ENCODE results near the gene RNF169.

Gene RNF169

DNA sequence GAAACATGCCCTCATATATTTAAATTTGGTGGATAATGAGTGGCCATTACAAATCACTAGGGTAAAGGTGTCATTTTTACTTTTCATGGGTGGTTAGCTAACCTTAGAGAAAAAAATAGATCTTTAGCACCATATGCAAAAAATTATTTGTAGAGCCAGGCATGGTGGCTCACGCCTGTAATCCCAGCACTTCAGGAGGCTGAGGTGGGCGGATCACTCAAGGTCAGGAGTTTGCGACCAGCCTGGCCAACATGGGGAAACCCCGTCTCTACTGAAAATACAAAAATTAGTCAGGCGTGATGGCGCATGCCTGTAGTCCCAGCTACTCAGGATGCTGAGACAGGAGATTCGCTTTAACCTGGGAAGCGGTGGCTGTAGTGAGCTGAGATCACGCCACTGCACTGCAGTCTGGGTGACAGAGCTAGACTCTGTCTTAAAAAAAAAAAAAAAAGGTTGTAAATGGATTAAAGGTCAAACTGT, 19.6 kb downstream of the RNF169 start:
- DNase-seq (ENCODE audit: low spot score): peak; percentile 47

DNA sequence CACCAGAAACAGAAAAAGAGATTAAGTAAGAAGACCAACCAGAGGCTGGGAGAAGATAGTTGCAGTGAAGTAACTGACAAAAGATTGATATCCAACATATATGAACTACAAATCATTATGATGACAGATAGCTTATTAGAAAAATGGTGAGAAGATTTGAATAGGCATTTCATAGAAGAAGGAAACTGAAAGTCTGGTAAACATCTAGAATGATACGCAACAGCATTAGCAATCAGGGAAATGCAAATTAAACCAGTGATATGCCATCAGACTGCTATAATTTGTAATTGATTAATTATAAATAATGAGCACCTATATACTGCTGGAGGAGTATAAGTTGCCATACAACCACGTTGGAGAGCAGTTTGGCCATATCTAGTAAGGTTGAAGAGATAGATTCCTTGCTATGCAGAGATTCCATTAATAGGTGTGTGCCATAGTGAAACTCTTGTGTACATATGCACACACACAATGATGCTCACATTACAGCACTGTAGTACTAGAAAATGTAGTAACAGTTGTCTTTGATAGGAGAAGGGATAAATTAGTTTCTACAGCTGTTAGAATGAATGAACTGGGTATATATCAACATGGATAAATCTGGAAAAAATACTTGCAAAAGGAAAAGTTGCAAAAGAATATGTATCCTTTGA, 20.5 kb downstream of the RNF169 start:
- no peak for DNase-seq (ENCODE audit: low spot score)

DNA sequence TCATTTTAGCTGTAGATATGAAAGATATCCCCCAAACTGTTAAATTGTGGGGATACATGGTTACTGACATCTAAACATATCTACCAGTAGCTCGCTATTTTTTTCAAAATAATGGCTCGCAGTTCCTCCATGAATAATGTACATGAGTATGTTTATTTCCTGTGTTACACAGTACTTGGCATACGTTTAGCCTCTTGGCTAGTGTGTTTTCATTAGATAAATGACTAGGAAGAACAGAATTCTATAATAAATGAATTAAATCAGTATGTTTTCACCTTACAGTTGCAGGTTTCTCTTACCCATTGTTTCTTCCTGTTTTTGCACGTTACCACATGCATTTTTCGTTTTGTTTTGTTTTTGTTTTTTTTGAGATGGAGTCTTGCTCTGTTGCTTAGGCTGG, 21.8 kb downstream of the RNF169 start:
- no peak for DNase-seq (ENCODE audit: low spot score)

DNA sequence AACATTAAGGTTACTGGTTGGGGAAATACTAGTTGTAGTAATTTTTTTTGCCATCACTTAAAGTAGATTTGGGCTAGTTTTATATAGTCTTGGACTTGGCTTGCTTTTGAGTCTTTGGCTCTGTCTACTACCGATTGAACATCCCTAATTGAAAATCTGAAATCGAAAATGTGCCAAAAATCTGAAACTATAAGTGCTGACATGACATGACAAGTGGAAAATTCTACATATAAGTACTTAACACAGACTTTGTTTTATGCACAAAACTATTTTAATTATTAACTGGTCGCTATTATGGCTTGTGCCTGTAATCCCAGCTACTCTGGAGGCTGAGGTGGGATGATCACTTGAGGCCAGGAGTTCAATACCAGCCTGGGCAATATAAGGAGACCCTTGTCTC, 22.5 kb downstream of the RNF169 start:
- no peak for DNase-seq (ENCODE audit: low spot score)

DNA sequence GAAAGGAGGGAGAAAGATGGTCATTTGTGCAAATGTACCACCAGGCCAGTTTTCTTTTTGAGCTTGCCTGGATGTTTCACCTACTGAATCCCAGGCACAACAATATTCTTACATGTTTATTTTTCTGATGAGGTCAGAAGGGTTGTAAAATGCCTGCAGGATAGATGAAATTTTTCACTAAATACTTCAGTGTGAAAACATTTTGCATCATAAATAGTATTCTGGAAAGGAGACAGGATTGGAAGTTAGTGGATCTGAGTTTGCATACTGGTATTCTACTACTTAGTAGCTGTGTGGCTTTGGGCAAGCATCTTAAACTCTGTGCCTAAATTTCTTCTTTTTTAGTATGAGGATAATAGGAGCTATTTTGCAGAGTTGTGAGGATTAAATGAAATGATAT, 24.8 kb downstream of the RNF169 start:
- no peak for DNase-seq (ENCODE audit: low spot score)

DNA sequence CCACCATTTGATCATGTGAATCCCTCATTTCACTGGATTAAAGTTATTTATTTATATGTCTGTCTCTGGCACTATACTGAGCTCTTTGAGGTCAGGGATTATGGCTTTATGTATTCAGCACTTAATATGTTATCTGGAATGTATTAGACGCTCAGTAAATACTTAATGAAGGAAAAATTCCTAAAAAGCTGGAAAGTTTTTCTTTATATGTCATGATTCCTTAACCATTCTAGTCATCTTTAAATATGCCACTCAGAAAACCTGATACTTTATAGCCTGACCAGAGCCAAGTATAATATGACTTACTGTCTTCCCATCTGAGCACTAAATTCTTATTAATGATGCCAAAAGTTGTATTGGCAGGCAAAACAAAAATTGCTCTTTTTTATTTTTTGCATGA, 27.1 kb downstream of the RNF169 start:
- no peak for DNase-seq (ENCODE audit: low spot score)

DNA sequence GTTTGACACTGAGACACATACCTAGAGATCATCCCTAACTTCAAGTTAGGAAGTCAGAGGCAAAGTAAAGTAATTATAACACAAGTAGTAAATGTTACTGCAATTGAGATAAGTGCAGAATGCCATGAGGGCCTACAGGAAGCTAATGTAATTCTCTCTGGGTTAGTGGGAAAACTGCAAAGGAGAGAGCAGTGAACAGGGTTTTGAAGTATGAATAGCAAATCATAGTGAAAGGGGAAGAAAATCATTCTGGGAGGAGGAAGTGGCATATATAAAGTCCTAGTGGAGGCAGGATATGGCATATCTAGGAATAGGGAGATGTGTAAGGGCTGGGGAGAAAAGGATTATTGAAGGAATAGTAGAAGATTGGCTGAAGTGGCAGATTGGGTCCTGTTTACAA, 27.9 kb downstream of the RNF169 start:
- no peak for DNase-seq (ENCODE audit: low spot score)

DNA sequence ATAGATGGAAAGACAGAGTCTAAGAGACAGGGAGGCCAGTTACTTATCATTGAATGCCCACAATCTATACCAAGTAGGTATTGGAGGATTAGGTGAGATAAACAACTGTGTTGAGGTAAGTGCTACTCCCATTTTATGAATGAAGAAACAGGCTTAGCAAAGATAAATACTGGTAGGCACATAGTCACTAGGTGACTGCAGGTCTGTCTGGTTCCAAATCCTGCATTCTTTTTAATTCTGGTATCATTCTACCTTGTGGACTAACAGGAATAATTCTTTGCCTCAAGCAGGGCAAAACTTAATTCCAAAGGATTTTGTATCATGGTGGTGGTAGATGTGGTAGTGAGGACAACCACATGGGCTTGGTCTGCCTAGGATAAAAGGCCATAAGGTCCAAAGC, 28.4 kb downstream of the RNF169 start:
- DNase-seq (ENCODE audit: low spot score): no peak

DNA sequence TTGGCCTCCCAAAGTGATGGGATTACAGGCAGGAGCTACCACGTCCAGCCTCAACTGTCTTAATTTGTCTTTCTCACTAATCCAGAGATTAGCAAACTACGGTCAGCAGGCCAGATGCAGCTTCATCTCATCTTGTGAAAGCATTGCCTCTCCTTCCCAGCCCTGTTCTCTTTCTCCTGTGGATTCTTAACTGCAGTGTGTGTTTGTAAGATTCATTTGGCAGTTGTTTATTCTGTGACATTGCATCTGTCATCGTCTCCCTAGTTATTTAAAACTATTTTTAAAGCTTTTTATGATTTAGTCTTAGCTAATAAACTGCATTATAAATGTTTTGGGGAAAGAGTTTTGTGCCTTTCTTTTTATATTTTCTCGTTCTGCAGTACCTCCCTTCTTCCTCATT, 29.2 kb downstream of the RNF169 start:
- DNase-seq (ENCODE audit: low spot score): no peak

DNA sequence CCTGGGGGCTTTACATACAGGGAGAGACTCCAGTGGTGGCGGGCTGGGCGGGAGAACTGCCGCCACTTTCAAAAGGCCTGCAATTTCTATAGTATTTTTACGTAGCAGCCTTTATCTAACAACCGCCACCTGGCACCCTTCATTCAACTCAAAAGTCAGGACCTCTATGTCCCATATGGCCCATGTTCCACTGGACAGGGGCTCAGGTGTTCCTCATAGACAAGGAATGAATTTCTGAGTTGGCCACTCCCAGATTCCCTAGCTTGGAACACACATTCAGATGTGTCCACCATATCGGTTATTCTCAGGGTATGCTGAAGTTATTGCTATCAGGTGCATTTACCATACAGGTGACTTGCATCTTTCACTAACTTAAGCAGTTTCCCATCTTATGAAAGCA, 29.9 kb downstream of the RNF169 start:
- no peak for DNase-seq (ENCODE audit: low spot score)

DNA sequence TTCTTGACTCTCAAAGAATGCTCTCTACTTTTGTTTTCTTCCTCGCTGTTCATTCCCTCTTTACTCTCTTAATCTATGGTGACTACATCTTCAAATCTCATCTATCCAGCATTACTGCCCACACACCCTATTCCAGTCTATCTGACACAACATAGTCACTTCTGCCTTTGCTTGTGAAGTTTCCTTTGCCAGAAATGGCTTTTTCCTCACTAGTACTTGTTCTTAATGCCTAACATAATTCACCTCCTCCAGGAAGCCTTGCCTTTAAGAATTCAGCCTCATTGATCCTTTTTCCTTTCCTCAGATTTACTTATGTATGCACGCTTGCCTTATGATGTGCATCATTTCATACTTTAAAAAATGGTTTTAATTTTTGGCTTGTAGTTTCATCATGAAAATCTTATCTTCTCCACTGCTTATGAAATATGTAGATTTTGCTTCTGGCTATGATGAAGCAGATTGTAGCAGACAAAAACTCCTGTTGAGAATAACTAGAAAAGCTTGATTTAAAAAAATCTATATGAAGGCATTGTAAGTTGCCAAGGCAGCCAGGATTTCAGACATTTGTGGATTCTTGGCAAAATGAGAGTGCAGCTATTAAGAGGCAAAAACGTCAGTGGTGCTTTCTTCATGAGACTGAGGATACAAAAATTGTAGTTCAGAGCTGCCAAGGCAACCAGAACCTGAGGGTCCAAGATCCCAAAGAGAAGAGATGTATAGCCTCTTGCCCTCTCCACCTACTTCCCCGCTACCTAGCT, 31.8 kb downstream of the RNF169 start:
- DNase-seq (ENCODE audit: low spot score): no peak

DNA sequence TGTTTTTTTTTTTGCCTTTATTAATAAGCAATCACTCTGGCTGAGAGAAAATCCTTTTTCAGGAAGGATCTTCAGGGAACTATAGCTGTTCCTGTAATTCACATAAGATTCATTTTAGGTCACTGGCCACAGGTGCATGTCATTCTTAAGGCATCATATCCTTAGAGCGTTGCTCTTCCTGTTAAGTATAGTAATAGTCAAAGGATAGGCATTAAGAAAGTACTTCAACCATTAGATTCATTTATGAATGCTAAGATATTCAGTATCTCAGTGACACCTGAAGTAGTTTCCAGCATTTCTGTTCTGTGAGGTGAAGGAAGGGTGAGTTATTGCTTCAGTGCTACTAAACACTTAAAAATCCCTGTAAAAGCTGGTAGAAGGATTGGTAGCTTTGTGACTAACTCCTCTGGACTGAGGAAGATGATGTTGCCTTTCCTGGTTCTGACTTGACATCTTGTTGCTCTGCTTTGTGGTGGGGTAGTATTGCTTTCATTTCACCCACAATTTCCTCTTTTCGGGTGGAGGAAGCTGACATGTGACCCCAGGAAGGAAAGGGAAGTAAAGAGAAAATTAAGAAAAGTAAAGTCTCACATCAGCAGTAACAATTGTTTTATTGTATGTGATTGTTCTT, 34.7 kb downstream of the RNF169 start:
- peak; percentile 77 for DNase-seq (ENCODE audit: low spot score)

DNA sequence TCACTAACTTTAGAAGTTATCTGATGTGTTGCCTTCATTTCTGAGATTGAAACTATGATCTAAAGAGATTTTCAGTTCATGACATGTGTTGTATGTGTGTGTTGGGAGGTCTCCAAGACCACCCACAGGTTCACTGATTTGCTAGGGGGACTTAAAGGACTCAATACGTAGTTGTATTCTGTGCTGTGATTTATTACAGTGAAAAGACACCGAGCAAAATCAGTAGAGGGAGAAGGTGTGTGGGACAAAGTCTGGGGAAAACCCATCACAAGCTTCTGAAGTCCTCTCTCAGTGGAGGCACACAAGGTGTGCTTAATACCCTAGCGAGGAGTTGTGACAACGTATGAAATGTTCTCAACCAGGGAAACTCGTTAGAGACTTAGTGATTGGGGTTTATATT, 35.6 kb downstream of the RNF169 start:
- no peak for DNase-seq (ENCODE audit: low spot score)

DNA sequence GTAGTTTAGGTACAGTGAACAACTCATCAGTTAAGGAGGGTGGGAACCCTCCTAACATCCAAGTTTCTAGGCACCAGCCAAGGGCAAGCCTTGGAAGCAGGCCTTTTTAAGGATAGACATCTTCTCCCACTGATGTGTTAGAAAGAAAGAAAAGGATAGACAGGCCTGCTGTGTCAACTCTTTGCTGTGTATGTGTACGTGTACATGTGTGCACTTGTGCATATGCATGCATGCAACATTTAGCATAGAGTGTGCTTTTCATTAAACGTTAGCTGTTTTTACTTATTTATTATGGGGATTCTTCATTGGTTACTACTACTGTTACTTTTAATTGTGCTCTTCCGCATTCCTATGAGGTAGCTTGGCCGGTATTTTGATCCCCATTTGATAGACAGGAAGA, 36.1 kb downstream of the RNF169 start:
- DNase-seq (ENCODE audit: low spot score): no peak

DNA sequence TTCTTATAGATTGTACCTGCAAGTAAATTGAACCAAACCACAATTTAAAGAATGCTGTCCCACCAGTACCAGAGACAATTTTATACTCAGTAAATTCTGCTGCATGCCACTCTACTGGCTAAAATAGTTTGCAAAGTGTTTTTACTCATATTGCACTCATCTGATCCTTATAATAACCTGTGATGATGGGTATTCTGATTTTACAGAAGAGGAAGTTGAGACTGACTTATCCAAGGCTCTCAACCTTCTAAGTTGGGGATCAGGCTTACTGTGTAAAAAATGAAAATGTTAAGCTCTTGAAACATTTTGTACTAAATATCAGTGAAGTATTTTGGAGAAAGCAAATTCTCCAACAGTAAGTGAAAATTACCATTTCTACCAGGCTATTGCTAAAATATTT, 37.9 kb downstream of the RNF169 start:
- no peak for DNase-seq (ENCODE audit: low spot score)

DNA sequence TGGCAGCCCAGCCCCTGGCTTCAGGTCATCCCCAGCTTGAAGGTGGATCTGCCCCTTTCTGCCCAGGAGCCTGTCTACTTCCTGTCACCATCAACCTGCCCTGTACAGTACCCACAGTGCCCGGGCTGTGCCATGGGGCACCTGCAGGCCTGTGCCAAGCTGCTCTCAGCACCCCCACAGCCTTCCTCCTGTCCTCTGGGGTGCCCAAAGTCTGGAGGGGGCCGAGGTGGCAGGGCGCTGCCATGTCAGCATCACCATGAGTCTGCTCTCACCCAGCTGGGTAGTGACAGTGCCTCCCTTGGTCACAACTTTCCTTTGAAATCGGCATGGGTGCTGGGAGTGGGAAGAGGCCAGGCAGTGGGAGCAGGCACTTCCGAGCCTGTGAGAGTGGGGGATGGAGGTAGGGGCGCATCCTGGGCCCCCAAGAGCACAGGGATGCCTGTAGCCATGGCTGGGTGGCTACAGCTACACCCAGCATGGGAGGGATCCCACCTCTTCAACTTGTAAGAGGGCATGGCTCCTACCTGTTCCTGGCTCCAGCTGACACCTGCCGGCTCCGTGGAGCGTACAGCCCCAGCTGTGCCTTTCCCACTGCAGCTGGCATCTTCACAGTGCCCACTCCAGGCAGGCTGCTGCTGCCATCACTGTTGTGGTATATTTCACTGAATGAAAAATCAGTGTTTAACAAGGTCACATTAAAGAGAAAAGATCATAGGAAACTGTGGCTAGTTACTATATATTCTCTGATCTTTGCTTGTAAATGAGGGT, 42.9 kb downstream of the RNF169 start:
- no peak for DNase-seq (ENCODE audit: low spot score)

DNA sequence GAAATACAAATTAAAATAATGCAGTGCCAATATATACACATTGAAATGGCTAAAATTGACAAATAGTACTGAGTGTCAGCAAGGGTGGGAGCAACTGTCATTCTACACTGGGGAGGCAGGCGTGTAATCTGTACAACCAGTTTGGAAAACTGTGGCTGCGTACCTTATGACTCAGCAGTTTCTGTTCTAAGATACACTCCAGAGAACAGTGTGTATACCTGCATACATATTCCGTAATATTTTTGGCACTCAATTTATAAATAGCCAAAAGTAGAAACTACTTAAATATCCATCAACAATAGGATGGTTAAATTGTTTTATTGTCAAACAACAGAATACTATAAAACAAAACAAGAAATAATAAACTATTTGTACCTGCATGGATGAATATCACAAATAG, 57.6 kb downstream of the RNF169 start:
- no peak for DNase-seq (ENCODE audit: low spot score)

DNA sequence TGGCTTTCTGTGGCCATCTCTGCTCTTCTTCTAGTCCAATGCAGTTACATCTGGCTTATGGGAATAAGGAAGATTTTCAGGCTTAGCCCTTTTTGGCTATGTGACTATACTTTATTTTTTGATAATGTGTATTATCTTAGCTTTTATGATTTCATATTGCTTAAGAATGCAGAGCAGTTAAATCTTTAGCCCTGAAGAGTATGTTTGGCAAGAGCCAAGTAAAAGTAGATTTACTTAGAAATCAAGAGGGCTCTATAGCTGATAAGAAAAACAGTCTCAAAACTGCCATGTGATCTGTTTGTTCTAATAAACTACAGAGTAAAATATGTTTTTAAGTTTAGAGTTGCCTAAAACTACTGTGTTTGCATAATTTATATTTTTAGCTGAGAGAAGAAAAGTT, 61.2 kb downstream of the RNF169 start:
- DNase-seq (ENCODE audit: low spot score): no peak

DNA sequence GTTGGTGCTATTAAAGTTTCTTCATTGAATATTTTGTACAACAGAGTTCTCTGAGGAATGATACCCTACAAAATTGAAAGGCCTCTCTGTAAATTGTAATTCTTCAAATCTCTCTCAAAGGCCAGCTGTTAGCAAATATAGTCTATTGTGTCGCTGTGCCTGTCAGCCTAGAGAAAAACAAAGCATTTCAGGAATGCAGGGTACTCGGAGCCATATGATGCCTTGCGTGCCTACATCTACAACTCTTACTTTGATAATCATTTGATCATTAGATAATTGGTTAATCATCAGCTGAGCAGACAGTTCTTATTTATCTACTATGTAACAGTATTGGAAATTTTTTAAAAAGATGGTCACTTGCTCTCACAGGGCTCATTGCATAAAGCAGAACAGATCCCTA, 67.3 kb downstream of the RNF169 start:
- no peak for DNase-seq (ENCODE audit: low spot score)

DNA sequence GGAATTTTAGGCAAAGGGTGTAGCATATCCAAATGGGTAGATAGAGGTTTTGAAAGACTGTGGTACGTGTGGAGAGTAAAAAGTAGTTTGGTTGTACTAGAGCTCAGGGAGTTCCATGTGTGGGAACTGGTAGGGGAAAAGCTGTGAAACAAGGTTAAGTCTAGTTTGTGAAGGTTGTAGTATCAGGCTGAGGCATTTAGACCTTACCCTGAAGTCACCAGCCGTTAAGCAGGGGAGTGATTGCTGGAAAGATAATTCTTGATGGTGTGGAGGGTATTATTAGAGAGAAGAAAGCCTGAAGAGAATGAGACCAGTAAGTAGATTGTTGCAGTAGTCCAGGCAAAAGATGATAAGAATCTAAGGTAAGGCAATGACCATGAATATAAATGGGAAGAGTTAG, 68.0 kb downstream of the RNF169 start:
- DNase-seq (ENCODE audit: low spot score): no peak

DNA sequence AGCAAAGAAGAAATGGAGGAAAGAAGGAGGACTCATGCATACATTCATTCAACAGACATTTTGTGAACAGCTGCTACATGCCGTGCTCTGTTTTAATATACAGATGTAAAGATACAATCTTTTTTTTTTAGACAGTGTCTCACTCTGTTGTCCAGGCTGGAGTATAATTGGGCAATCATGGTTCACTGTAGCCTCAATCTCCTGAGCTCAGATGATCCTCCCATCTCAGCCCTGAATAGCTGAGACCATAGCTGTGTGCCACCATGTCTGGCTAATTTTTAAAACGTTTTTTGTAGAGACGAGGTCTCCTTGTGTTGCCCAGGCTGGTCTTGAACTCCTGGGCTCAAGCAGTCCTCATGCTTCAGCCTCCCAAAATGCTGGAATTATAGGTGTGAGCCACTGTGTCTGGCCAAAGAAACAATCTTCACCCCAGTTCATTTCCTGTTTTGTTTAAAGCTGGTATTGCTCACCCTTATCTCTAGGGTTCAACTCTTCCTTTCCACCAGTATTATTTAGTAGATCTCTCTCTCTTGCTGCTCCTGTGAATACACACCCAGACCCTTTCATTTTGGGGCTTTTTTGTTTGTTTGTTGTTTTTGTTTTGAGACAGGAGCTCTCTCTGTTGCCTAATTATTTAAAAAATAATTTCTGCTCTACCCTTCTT, 69.8 kb downstream of the RNF169 start:
- DNase-seq (ENCODE audit: low spot score): no peak

DNA sequence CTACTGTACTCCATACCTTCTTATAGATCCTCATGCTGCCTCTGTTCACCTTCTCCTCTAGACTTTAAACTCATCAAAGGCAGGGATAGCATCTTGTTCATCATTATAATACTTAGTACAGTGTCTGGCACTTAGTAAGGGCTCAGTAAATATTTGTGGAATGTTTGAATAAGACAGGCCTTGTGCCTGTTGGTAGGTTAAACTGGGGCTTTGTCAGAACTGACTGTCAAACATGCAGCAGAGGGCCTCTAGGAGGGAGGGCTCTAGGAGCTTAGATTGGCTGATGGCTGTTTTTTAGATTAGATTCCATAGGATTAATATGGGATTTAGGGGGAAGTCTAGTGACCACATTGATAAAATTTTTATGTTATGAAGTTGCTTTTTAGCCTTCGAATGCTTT, 70.8 kb downstream of the RNF169 start:
- DNase-seq (ENCODE audit: low spot score): no peak
